ENCODE measurements around the gene MAD1L1. TPM values are rescaled to one million over a fixed set of nuclear protein-coding genes. Genes with fewer than 3 reads are reported as not detected.

MAD1L1 gene
- total RNA-seq, 3 donors from 2014 or later = 25.3 to 31.2 (median 26.2) TPM

- H3K4me1 ChIP-seq (ENCODE audit: low read depth) = no peaks in the 10 kb centered on the region
- intact Hi-C loops (cut with DNase I, micrococcal nuclease) = no loop called here
- DNase-seq = peak in 1 of 3 donors; percentile 33
- no peaks in the 10 kb centered on the region for H3K36me3 ChIP-seq (ENCODE audit: low read depth)
- no peak for ATAC-seq
- TF ChIP-seq CTCF (IDR thresholded peaks at IDR 0.05) = no peak
- H3K9me3 ChIP-seq = no peaks in the 10 kb centered on the region
- no peak overlapping the region for H3K4me3 ChIP-seq
These were observed 330.4 kb downstream of the MAD1L1 start for GRCh38 chr7:1902231-1902855.

DNA sequence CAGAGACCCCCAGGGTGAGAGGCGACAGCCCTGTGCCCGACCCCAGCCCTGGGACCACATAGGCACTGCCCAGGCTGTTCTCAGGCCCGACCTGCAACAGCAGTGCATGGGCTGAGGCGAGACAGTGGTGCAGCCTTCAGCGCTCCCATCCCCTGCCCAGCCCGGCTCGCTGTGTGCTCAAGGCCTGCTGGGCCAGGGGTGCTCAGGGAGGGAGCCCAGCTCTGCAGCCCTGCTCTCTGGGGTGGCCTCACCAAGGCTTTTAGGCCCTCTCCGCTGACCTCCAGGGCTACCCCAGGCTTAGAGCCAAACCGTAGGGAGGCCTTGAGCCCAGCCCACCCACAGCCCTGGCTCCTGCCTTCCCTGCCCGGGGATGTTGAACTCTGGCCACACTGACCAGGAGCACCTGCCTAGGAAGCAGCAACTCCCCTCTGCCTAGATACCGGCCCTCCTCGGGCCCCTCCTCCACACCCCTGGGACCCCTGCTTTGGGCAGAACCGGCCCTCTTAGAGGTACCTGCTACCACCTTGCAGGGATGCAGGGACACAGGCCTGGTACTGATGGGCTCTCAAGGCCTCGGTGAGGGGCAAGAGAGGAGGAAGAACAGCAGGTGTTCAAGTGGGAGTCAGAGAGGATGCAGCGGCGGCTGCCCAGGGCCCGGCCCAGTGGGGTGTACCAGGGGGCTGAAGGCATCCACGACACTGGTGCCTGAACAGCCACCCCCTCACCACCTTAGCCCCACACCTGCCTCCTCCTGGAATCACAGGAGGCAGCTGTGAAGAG is 331.1 kb downstream of the MAD1L1 start:
- Histone ChIP-seq H3K9me3 (no peaks in the 10 kb centered on the region), H3K4me3 (no peak overlapping the region), H3K36me3 (ENCODE audit: low read depth) (no peaks in the 10 kb centered on the region), H3K4me1 (ENCODE audit: low read depth) (no peaks in the 10 kb centered on the region)
- intact Hi-C loops (cut with DNase I, micrococcal nuclease) = no loop called here
- peak in 1 of 3 donors; percentile 27 for DNase-seq
- TF ChIP-seq CTCF (IDR thresholded peaks at IDR 0.05) = no peak
- no peak for ATAC-seq

DNA sequence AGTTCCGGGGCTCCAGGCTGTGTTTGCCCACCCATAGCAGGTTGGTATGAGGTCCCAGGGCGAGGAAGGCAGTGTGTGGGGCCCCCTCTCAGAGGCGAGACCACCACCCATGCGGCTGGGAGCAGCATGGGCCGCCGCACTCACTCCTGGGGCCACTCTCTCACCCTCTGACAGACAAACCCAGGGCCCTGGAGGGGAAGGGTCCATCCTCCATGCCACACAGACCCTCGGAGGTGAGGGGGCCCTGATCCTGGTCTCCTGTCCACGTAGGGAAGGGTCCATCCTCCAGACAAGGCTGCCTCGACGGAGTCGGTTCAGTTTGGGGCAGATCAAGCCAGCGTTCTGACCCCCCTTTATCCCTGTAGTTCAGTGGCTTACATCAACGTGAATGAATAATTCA is 331.9 kb downstream of the MAD1L1 start:
- H3K9me3 ChIP-seq = no peaks in the 10 kb centered on the region
- ATAC-seq (no peak), DNase-seq (peak in 1 of 3 donors; percentile 30)
- no peak overlapping the region for H3K4me3 ChIP-seq
- no peak for TF ChIP-seq CTCF (IDR thresholded peaks at IDR 0.05)
- intact Hi-C loops (cut with DNase I, micrococcal nuclease) = no loop called here
- no peaks in the 10 kb centered on the region for H3K4me1 ChIP-seq (ENCODE audit: low read depth)
- no peaks in the 10 kb centered on the region for H3K36me3 ChIP-seq (ENCODE audit: low read depth)

DNA sequence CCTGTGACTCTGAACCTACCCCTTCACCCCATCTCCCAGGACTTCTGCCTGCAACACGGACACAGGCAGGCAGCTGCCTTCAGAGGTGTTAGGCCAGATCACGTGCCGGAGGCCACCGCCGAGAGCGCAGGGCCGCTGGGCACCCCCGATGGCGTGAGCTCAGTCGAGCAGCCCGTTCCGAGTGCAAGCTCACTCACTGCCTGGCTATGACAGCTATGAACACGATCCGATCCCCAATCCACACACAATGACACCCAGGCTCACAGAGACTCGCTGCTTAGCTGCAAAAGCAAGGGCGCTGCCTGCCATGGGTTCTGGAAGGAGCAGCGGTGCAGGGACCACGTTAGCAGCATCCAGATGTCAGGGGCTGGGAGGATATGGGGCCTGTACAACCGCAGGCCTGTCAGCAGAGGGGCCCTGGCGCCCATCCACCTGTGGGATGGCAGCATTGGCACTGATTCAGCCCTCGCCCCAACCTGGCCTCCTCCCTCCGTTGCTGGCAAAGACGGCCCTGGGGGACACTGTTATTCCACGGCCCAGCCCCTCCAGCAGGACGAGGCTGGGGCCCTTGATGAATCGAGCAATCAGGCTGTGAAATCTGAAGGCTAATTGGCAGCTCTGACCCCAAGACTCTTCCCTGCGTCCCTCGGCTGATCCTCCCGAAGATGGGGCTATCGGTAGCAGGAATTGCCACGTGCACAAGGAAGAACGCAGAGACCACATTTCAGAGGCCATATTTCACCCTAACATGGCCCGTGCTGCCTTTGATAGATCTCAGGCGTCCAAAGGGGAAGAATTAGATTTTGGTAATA is 332.6 kb downstream of the MAD1L1 start:
- Histone ChIP-seq H3K9me3 (no peaks in the 10 kb centered on the region), H3K36me3 (ENCODE audit: low read depth) (no peaks in the 10 kb centered on the region), H3K4me1 (ENCODE audit: low read depth) (no peaks in the 10 kb centered on the region), H3K4me3 (no peak overlapping the region)
- intact Hi-C loops (cut with DNase I, micrococcal nuclease) = no loop called here
- no peak for ATAC-seq
- TF ChIP-seq CTCF (IDR thresholded peaks at IDR 0.05) = no peak
- peak in 1 of 3 donors; percentile 31 for DNase-seq

GRCh38 chr7:1899196-1899595 is 333.5 kb downstream of the MAD1L1 start:
- no peak for TF ChIP-seq CTCF (IDR thresholded peaks at IDR 0.05)
- Histone ChIP-seq H3K4me3 (no peak overlapping the region), H3K4me1 (ENCODE audit: low read depth) (no peaks in the 10 kb centered on the region), H3K36me3 (ENCODE audit: low read depth) (no peaks in the 10 kb centered on the region), H3K9me3 (no peaks in the 10 kb centered on the region)
- ATAC-seq (peak; percentile 46), DNase-seq (peak; percentile 23 to 70 (median 37))
- intact Hi-C loops (cut with DNase I, micrococcal nuclease) = no loop called here
